Osteoblast (primary cell): ENCODE data around the gene KCNK5. TPM values are rescaled to one million over a fixed set of nuclear protein-coding genes. Genes with fewer than 3 reads are reported as not detected.

Experiments used
- DNase-seq: peaks from one replicate; pipeline ENCODE4 v3.0.0; 2011; ENCODE audit warnings: low spot score, mixed read lengths; ENCODE audit not compliant: insufficient read length; ENCODE audit errors: missing footprints
- H2AFZ ChIP-seq: 2 replicates; pipeline ENCODE4 v1.6.0; 2011; ENCODE audit warnings: mild to moderate bottlenecking, low read length
- H3K27ac ChIP-seq: 2 replicates; pipeline ENCODE4 v1.5.1; 2011; ENCODE audit warnings: mild to moderate bottlenecking, low read depth, low read length, moderate library complexity
- H3K27me3 ChIP-seq: 2 replicates; pipeline ENCODE4 v1.6.0; 2012; ENCODE audit warnings: mild to moderate bottlenecking, control low read depth, inconsistent platforms, low read length, moderate library complexity; ENCODE audit not compliant: insufficient read depth
- H3K36me3 ChIP-seq: 2 replicates; pipeline ENCODE4 v1.5.1; 2011; ENCODE audit warnings: mild to moderate bottlenecking, low read length, control low read depth, moderate library complexity; ENCODE audit not compliant: insufficient read depth
- H3K4me1 ChIP-seq: 2 replicates; pipeline ENCODE4 v1.5.1; 2011; ENCODE audit warnings: mild to moderate bottlenecking, low read length, control low read depth, moderate library complexity; ENCODE audit not compliant: insufficient read depth
- H3K4me2 ChIP-seq: 2 replicates; pipeline ENCODE4 v1.6.0; 2011; ENCODE audit warnings: mild to moderate bottlenecking, low read length; ENCODE audit not compliant: insufficient read depth
- H3K4me3 ChIP-seq: fragments of 200-600 bp; sonication (generic); 3 replicates; pipeline ENCODE4 v1.5.1; 2012; ENCODE audit warnings: mild to moderate bottlenecking, low read length, inconsistent platforms; ENCODE audit not compliant: insufficient read depth
- H3K79me2 ChIP-seq: 2 replicates; pipeline ENCODE4 v1.6.0; 2012; ENCODE audit warnings: mild to moderate bottlenecking, low read length, control low read depth, inconsistent platforms; ENCODE audit not compliant: insufficient read depth
- H3K9me3 ChIP-seq: 2 replicates; pipeline ENCODE4 v1.5.1; 2011; ENCODE audit warnings: low read depth, low read length, control low read depth
- H4K20me1 ChIP-seq: 2 replicates; pipeline ENCODE4 v1.6.0; 2012; ENCODE audit warnings: mild to moderate bottlenecking, low read length, control low read depth; ENCODE audit not compliant: insufficient read depth
- CTCF ChIP-seq: IDR thresholded peaks from 2 replicates; pipeline ENCODE4 v1.5.1; 2011; ENCODE audit warnings: mild to moderate bottlenecking, low read depth, low read length, moderate library complexity; ENCODE audit errors: extremely low read depth
- total RNA-seq: library from RNA; depleted of rRNA; stranded (reverse); fragments of >200 nt; gene quantifications from 2 replicates; pipeline ENCODE4 v1.2.3, GENCODE V29; 2012

KCNK5 gene
- total RNA-seq, 1 donor, result not detected

- DNase-seq, result no peak
- H3K4me3 ChIP-seq, result no peak overlapping the region
- no peaks in the 10 kb centered on the region for H3K79me2 ChIP-seq
- H4K20me1 ChIP-seq, result no peaks in the 10 kb centered on the region
- TF ChIP-seq CTCF, result no peak
- H3K36me3 ChIP-seq, result no peaks in the 10 kb centered on the region
- H3K27ac ChIP-seq, result no peak overlapping the region
- H3K4me1 ChIP-seq, result no peaks in the 10 kb centered on the region
- no peaks in the 10 kb centered on the region for H3K9me3 ChIP-seq
- H3K27me3 ChIP-seq, result no peaks in the 10 kb centered on the region
- no peak overlapping the region for H3K4me2 ChIP-seq
- no peak overlapping the region for H2AFZ ChIP-seq
Measured at GRCh38 chr6:39197922-39198500, 31.3 kb downstream of the KCNK5 start.

- Histone ChIP-seq H3K36me3 (no peaks in the 10 kb centered on the region), H3K27ac (no peak overlapping the region), H2AFZ (no peak overlapping the region), H3K27me3 (no peaks in the 10 kb centered on the region), H3K9me3 (no peaks in the 10 kb centered on the region), H3K4me2 (no peak overlapping the region), H3K79me2 (no peaks in the 10 kb centered on the region), H3K4me3 (no peak overlapping the region), H3K4me1 (no peaks in the 10 kb centered on the region), H4K20me1 (no peaks in the 10 kb centered on the region)
- TF ChIP-seq CTCF, result no peak
- no peak for DNase-seq
Measured at GRCh38 chr6:39197521-39197920, 31.8 kb downstream of the KCNK5 start.

- H3K4me3 ChIP-seq, result no peak overlapping the region
- H4K20me1 ChIP-seq, result no peaks in the 10 kb centered on the region
- H3K36me3 ChIP-seq, result no peaks in the 10 kb centered on the region
- no peak overlapping the region for H3K4me2 ChIP-seq
- DNase-seq, result no peak
- H3K4me1 ChIP-seq, result no peaks in the 10 kb centered on the region
- H3K79me2 ChIP-seq, result no peaks in the 10 kb centered on the region
- H2AFZ ChIP-seq, result no peak overlapping the region
- H3K9me3 ChIP-seq, result no peaks in the 10 kb centered on the region
- TF ChIP-seq CTCF, result no peak
- no peak overlapping the region for H3K27ac ChIP-seq
- H3K27me3 ChIP-seq, result no peaks in the 10 kb centered on the region
Measured at GRCh38 chr6:39196673-39197091, 32.6 kb downstream of the KCNK5 start.

GRCh38 chr6:39195792-39196385, 33.4 kb downstream of the KCNK5 start:
- Histone ChIP-seq H3K4me3 (no peak overlapping the region), H3K9me3 (no peaks in the 10 kb centered on the region), H2AFZ (no peak overlapping the region), H4K20me1 (no peaks in the 10 kb centered on the region), H3K27me3 (no peaks in the 10 kb centered on the region), H3K4me1 (no peaks in the 10 kb centered on the region), H3K27ac (no peak overlapping the region), H3K4me2 (no peak overlapping the region), H3K79me2 (no peaks in the 10 kb centered on the region), H3K36me3 (no peaks in the 10 kb centered on the region)
- no peak for DNase-seq
- no peak for TF ChIP-seq CTCF
